H9 (cell line): ENCODE data around the gene TBC1D24. TPM values are rescaled to one million over a fixed set of nuclear protein-coding genes. Genes with fewer than 3 reads are reported as not detected.

ENCODE experiments used
- DNase-seq: peaks from one replicate; pipeline ENCODE4 v3.0.0-alpha.2; 2017
- H2AFZ ChIP-seq: one replicate; pipeline ENCODE4 v1.6.1; 2013; ENCODE audit warnings: mild to moderate bottlenecking, low read length, control low read depth, moderate library complexity
- H2AK5ac ChIP-seq: 2 replicates; pipeline ENCODE4 v1.6.1; 2013; ENCODE audit warnings: low read length, control low read depth, mixed read lengths; ENCODE audit not compliant: insufficient read length
- H2BK120ac ChIP-seq: one replicate; pipeline ENCODE4 v1.6.1; 2013; ENCODE audit warnings: low read depth, mild to moderate bottlenecking, low read length, control low read depth, inconsistent platforms; ENCODE audit not compliant: poor library complexity, severe bottlenecking
- H2BK12ac ChIP-seq: 2 replicates; pipeline ENCODE4 v1.6.1; 2013; ENCODE audit warnings: low read length, control low read depth, mixed read lengths, low read depth; ENCODE audit not compliant: insufficient read length
- H2BK15ac ChIP-seq: 2 replicates; pipeline ENCODE4 v1.6.1; 2013; ENCODE audit warnings: low read depth, low read length, control low read depth
- H2BK20ac ChIP-seq: one replicate; pipeline ENCODE4 v1.6.1; 2013; ENCODE audit warnings: low read depth, mild to moderate bottlenecking, low read length, control low read depth, inconsistent platforms; ENCODE audit not compliant: poor library complexity, severe bottlenecking
- H2BK5ac ChIP-seq: 2 replicates; pipeline ENCODE4 v1.6.1; 2013; ENCODE audit warnings: low read length, control low read depth, mixed read lengths; ENCODE audit not compliant: insufficient read length
- H3K14ac ChIP-seq: 2 replicates; pipeline ENCODE4 v1.6.1; 2013; ENCODE audit warnings: low read length, control low read depth; ENCODE audit not compliant: insufficient read depth
- H3K18ac ChIP-seq: 2 replicates; pipeline ENCODE4 v1.6.1; 2013; ENCODE audit warnings: low read depth, mild to moderate bottlenecking, mixed read lengths, low read length, control low read depth; ENCODE audit not compliant: insufficient read length
- H3K23ac ChIP-seq: 2 replicates; pipeline ENCODE4 v1.6.1; 2013; ENCODE audit warnings: low read length, control low read depth, mixed read lengths, low read depth; ENCODE audit not compliant: insufficient read length
- H3K23me2 ChIP-seq: 2 replicates; pipeline ENCODE4 v1.6.1; 2013; ENCODE audit warnings: low read depth, mild to moderate bottlenecking, mixed read lengths, low read length, control low read depth; ENCODE audit not compliant: insufficient read length, poor library complexity, severe bottlenecking
- H3K27ac ChIP-seq: 2 replicates; pipeline ENCODE4 v1.5.1; 2013; ENCODE audit warnings: low read length, control low read depth, mixed read lengths, low read depth; ENCODE audit not compliant: insufficient read length
- H3K27me3 ChIP-seq: 2 replicates; pipeline ENCODE4 v1.6.1; 2013; ENCODE audit warnings: low read length, control low read depth, inconsistent platforms; ENCODE audit not compliant: insufficient read depth
- H3K4ac ChIP-seq: 2 replicates; pipeline ENCODE4 v1.6.1; 2013; ENCODE audit warnings: low read depth, mild to moderate bottlenecking, control low read depth, inconsistent platforms, low read length, moderate library complexity
- H3K4me1 ChIP-seq: 2 replicates; pipeline ENCODE4 v1.6.1; 2013; ENCODE audit warnings: low read length, control low read depth, inconsistent platforms; ENCODE audit not compliant: insufficient read depth
- H3K4me2 ChIP-seq: 2 replicates; pipeline ENCODE4 v1.6.1; 2013; ENCODE audit warnings: low read length, control low read depth, mixed read lengths; ENCODE audit not compliant: insufficient read length, insufficient read depth
- H3K56ac ChIP-seq: 2 replicates; pipeline ENCODE4 v1.6.1; 2013; ENCODE audit warnings: low read depth, mild to moderate bottlenecking, mixed read lengths, low read length, control low read depth; ENCODE audit not compliant: insufficient read length
- H3K79me1 ChIP-seq: 2 replicates; pipeline ENCODE4 v1.6.1; 2013; ENCODE audit warnings: low read depth, mild to moderate bottlenecking, moderate library complexity, low read length, control low read depth, inconsistent platforms; ENCODE audit not compliant: insufficient read depth, poor library complexity, severe bottlenecking
- H3K79me2 ChIP-seq: 2 replicates; pipeline ENCODE4 v1.6.1; 2013; ENCODE audit warnings: low read length, control low read depth, inconsistent platforms; ENCODE audit not compliant: insufficient read depth
- H3K9ac ChIP-seq: 2 replicates; pipeline ENCODE4 v1.6.1; 2013; ENCODE audit warnings: low read length, control low read depth, mixed read lengths; ENCODE audit not compliant: insufficient read length; ENCODE audit errors: extremely low read depth
- H3K9me3 ChIP-seq: one replicate; pipeline ENCODE4 v1.6.1; 2013; ENCODE audit warnings: low read depth, low read length, inconsistent platforms; ENCODE audit not compliant: control insufficient read depth
- H3T11ph ChIP-seq: one replicate; pipeline ENCODE4 v1.6.1; 2013; ENCODE audit warnings: mild to moderate bottlenecking, low read length, control low read depth, inconsistent platforms
- H4K20me1 ChIP-seq: one replicate; pipeline ENCODE4 v1.6.1; 2013; ENCODE audit not compliant: control insufficient read depth, insufficient read length, insufficient read depth
- H4K5ac ChIP-seq: 2 replicates; pipeline ENCODE4 v1.6.1; 2013; ENCODE audit warnings: low read depth, mild to moderate bottlenecking, mixed read lengths, low read length, control low read depth; ENCODE audit not compliant: insufficient read length
- H4K8ac ChIP-seq: replicated peaks from 2 replicates; pipeline ENCODE4 v1.6.1; 2013; ENCODE audit warnings: low read length, control low read depth, mixed read lengths, low read depth; ENCODE audit not compliant: insufficient read length
- H4K91ac ChIP-seq: 2 replicates; pipeline ENCODE4 v1.6.1; 2013; ENCODE audit warnings: low read depth, mild to moderate bottlenecking, moderate library complexity, mixed read lengths, low read length, control low read depth; ENCODE audit not compliant: insufficient read length
- H3K27ac Mint-ChIP-seq, 3 experiments: 2 replicates in 2 of 3; 3 replicates in 1 of 3; pipeline ENCODE4 v1.8.0; 2020 to 2021; ENCODE audit warnings: mixed read lengths in 3 of 3, mild to moderate bottlenecking in 1 of 3, moderate library complexity in 1 of 3
- H3K27me3 Mint-ChIP-seq: 2 replicates; pipeline ENCODE4 v1.8.0; 2021; ENCODE audit warnings: low read depth, mild to moderate bottlenecking, moderate library complexity, mixed read lengths
- H3K36me3 Mint-ChIP-seq, 3 experiments: 2 replicates in 2 of 3; 3 replicates in 1 of 3; pipeline ENCODE4 v1.8.0; 2020 to 2021; ENCODE audit warnings: low read depth in 3 of 3, mixed read lengths in 3 of 3; ENCODE audit not compliant: insufficient read depth in 1 of 3
- H3K4me1 Mint-ChIP-seq, 2 experiments: 2 replicates each; pipeline ENCODE4 v1.8.0; 2020; ENCODE audit warnings: mixed read lengths in 2 of 2
- H3K4me3 Mint-ChIP-seq, 2 experiments: 2 replicates in 1 of 2; 3 replicates in 1 of 2; pipeline ENCODE4 v1.8.0; 2020 to 2021; ENCODE audit warnings: mild to moderate bottlenecking in 2 of 2, mixed read lengths in 2 of 2, moderate library complexity in 1 of 2
- H3K9me3 Mint-ChIP-seq, 2 experiments: 2 replicates in 1 of 2; 3 replicates in 1 of 2; pipeline ENCODE4 v1.8.0; 2020; ENCODE audit warnings: mild to moderate bottlenecking in 2 of 2, mixed read lengths in 2 of 2, moderate library complexity in 1 of 2
- WGBS: extraction: QIAGEN DNeasy Blood & Tissue Kit; methylation state at CpG from one replicate; pipeline ENCODE4 v1.1.7; 2013; ENCODE audit warnings: missing lambda C conversion rate, low lambda C conversion rate, mixed read lengths; ENCODE audit not compliant: insufficient read length; ENCODE audit errors: extremely low coverage; 5-methylcytosine and 5-hydroxymethylcytosine counted together
- total RNA-seq: library from RNA; stranded (reverse); gene quantifications from 2 replicates; pipeline ENCODE4 v1.2.1, GENCODE V29; 2021
- TF ChIP-seq, protein P1 (sequence below): fragments of 200-600 bp; sonication (generic); conservative IDR thresholded peaks from 3 replicates; pipeline ENCODE4 v1.8.0; 2021; ENCODE audit warnings: antibody characterized with exemption, mild to moderate bottlenecking

The TBC1D24 gene
- total RNA-seq, 1 experiment from 2014 or later: 19.0 TPM

DNA sequence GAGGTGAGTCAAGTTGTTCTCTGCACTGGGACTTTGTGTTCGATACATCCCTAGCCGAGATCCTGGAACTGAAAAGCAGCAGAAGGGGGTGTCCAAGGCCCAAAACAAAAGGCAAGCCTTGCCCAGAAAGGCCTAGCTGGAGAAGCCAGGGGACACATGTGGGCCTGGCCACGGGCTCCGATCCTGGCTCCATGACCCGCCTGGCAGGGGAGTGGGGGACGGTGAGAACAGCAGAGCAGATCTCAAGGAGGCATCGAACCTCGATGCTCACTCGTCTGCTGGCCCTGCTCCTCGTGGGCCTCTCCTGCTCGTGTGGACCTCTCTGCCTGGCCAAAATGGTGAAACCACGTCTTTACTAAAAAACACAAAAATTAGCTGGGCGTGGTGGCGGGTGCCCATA is 36.8 kb upstream of the TBC1D24 start:
- Histone ChIP-seq H2AK5ac (no peak overlapping the region), H3K27ac (no peak overlapping the region), H3K4ac (no peak overlapping the region), H2BK120ac (no peak overlapping the region), H4K8ac (no peak overlapping the region), H2AFZ (no peak overlapping the region), H3K9ac (no peak overlapping the region), H2BK20ac (no peak overlapping the region), H3K56ac (no peak overlapping the region), H3K4me2 (no peak overlapping the region), H3K9me3 (no peaks in the 10 kb centered on the region), H4K91ac (no peak overlapping the region), H3K23ac (no peak overlapping the region), H3K18ac (no peak overlapping the region), H3K4me1 (no peaks in the 10 kb centered on the region), H3K14ac (no peak overlapping the region), H2BK12ac (no peak overlapping the region), H2BK5ac (no peak overlapping the region), H4K20me1 (no peaks in the 10 kb centered on the region), H3K79me1 (no peaks in the 10 kb centered on the region), H2BK15ac (no peak overlapping the region), H3K27me3 (no peaks in the 10 kb centered on the region), H4K5ac (no peak overlapping the region), H3T11ph (no peak overlapping the region), H3K79me2 (no peaks in the 10 kb centered on the region), H3K23me2 (no peaks in the 10 kb centered on the region)
- no peak for DNase-seq
- Mint-ChIP-seq H3K27me3 (no peaks in the 10 kb centered on the region), H3K4me1 (no peaks in the 10 kb centered on the region), H3K27ac (no peak overlapping the region), H3K4me3 (no peak overlapping the region), H3K36me3 (peaks cover 54 to 78% (median 77%) of the 10 kb centered on the region in 3 experiments; a peak in 6 of 7 replicates), H3K9me3 (no peaks in the 10 kb centered on the region)
- TF ChIP-seq, protein P1, sequence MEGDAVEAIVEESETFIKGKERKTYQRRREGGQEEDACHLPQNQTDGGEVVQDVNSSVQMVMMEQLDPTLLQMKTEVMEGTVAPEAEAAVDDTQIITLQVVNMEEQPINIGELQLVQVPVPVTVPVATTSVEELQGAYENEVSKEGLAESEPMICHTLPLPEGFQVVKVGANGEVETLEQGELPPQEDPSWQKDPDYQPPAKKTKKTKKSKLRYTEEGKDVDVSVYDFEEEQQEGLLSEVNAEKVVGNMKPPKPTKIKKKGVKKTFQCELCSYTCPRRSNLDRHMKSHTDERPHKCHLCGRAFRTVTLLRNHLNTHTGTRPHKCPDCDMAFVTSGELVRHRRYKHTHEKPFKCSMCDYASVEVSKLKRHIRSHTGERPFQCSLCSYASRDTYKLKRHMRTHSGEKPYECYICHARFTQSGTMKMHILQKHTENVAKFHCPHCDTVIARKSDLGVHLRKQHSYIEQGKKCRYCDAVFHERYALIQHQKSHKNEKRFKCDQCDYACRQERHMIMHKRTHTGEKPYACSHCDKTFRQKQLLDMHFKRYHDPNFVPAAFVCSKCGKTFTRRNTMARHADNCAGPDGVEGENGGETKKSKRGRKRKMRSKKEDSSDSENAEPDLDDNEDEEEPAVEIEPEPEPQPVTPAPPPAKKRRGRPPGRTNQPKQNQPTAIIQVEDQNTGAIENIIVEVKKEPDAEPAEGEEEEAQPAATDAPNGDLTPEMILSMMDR: no peak
- no CpG with 5 or more reads among the region's 14 CpGs for WGBS
